ENCODE measurements around the gene SHISA9. TPM values are rescaled to one million over a fixed set of nuclear protein-coding genes. Genes with fewer than 3 reads are reported as not detected.

Gene SHISA9
- total RNA-seq, 1 donor from 2014 or later = 0.99 TPM

DNA sequence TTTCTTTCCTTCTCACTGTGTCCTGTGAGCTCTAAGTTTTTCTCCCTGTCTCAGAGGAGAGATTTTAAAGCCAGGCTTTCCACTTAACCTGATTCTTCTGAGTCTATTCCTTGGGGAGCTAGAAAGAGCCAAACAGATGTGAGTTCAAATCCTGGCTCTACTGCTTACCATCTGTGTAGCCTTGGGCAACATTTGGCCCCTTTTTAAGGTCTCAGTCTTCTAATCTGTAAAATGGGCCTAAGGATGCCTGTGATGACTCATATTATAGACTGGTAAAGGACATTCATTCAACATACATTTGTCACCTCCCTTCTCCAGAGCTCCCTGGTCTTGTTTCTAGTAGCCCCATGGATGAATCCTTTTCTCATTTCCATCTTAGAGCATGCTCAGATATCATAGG, 304.0 kb downstream of the SHISA9 start:
- no peak for DNase-seq
- intact Hi-C loops (cut with micrococcal nuclease) = no loop called here

DNA sequence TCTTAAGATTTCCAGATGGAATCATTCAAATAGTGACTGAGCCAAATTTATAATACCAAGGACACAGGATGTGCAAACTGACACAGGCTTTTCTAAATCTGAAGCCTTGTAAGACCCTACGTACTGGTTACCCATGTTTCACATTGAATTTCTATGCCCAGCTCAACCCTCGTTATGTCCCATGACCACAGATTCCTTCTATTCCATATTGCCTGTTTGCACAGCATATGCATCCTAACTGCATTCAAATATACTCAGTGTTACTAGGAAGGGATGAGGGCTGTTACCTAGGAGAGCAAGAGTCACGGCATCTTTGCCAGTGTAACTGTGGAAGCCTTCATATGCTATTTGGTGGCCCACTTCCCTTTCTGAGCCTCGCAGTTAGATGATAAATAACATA, 305.2 kb downstream of the SHISA9 start:
- DNase-seq (no peak), ATAC-seq (no peak)
- intact Hi-C loops (cut with micrococcal nuclease) = no loop called here

More for the DNA sequence above, 304.0 kb downstream of the SHISA9 start:
- ATAC-seq = no peak

DNA sequence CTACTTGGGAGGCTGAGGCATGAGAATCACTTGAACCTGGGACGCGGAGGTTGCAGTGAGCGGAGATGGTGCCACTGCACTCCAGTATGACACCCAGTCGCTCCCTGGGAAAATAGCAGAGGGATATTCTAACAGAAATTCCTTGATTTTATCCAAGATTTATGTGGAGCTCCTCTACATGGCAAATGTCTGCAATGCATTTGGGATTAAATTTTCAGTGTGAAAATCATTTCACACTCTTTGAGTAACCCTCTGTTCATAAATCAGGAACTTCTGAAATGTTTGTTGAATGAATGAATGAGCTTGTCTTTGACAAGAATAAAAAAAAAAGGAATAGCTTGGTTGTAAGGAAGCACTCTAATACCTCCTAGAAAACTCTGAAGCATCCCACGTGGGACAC, 305.8 kb downstream of the SHISA9 start:
- DNase-seq (no peak), ATAC-seq (no peak)
- intact Hi-C loops (cut with micrococcal nuclease) = no loop called here

DNA sequence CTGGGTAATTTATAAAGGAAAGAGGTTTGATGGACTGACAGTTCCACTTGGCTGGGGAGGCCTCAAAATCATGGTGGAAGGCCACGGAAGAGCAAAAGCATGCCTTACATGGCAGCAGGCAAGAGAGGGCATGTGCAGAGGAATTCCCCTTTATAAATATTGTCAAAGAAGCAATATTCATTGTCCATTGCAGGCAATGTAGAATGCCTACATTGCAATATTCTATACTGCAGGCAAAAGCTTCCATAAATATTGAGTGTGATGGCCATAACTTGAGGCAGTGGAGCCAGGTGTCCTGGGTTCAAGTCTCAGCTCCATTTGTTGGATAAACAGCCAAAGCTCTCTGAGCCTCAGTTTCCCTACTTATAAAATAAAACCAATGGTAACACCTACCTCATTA, 322.3 kb downstream of the SHISA9 start:
- intact Hi-C loops (cut with micrococcal nuclease) = no loop called here
- no peak for ATAC-seq
- DNase-seq = no peak

DNA sequence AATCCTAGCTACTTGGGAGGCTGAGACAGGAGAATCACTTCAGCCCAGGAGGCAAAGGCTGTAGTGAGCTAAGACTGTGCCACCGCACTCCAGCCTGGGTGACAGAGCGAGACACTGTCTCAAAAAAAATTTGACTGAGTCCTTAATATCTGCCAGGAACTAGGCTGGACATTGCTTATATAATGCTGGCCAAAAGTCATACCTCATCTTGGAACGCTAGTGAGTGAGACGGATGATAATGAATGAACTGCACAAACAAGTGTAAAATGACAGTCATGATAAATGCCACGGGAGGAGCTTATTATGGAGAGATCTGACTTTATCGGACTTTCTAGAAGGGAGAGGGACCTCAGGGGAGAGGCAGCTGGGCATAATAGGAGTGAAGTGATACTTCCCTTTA, 327.6 kb downstream of the SHISA9 start:
- intact Hi-C loops (cut with micrococcal nuclease) = no loop called here
- DNase-seq = no peak
- ATAC-seq = no peak

DNA sequence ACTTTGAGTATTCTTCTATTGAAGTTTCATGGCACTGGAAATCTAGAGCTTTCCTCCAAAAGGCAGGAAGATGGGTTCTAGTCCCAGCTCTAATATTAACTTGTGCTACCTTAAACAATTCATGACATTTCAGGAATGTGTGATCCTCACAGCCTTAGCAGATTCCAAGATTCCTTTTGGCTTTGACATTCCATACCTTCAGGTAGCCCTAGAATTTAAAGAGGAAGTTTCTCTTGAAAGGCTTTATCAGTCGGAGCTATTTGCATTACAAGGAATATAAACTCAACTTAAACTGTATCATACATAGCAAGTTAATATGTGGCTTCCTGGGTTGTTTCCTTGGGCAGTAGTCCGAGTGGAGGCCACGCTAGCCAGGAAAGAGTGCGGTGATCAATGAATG, 330.0 kb downstream of the SHISA9 start:
- no peak for ATAC-seq
- intact Hi-C loops (cut with micrococcal nuclease) = no loop called here
- DNase-seq = no peak

DNA sequence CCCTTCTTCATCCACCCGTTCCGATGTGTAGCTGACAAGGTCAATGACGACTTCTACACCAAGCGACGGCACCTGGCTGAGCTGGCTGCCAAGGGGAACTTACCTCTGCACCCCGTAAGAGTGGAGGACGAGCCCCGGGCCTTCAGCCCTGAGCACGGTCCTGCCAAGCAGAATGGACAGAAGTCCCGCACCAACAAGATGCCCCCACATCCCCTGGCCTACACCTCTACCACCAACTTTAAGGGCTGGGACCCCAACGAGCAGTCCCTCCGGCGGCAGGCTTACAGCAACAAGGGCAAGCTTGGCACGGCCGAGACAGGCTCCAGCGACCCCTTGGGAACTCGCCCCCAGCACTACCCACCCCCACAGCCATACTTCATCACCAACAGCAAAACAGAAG, 333.6 kb downstream of the SHISA9 start:
- intact Hi-C loops (cut with micrococcal nuclease) = no loop called here
- DNase-seq (no peak), ATAC-seq (no peak)

DNA sequence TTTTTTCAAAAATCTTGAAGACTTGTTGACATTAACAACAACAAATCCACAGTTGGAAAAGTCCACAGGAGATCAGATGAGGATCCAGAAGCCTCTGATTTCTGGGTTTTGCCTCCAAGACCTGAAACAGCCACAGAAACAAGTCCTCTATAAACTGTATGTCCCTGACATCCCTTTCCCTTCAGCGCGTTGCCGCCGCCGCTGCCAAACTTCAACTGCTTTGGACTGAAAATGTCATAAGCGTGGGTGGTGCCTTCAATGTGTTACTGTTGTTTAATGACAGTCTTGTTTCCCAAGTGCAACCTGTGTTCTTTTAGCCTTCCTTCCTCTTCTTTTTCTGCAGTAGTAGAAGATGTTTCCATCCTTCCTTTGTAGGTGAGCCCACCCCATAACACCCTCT, 334.9 kb downstream of the SHISA9 start:
- ATAC-seq = no peak
- DNase-seq = no peak
- intact Hi-C loops (cut with micrococcal nuclease) = no loop called here

DNA sequence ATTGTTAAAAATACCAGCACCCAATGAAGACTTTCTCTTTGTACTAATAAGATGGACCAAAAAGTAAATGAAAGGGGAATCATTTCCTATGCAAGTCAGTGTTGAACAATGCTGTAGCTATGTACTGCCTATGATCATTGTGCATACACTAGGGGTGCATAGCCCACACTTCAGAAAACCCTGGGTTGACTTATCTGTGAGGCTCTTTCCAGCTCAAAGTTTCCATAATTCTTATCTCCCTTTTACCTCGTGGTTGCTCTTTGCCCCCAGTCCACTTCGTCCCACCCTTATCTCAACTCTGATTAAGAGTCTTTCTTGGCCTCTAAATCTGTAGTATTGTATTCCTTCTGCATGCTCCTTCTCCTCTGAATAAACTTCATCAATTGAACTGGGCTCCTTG, 336.8 kb downstream of the SHISA9 start:
- intact Hi-C loops (cut with micrococcal nuclease) = no loop called here
- DNase-seq = no peak
- ATAC-seq = no peak

DNA sequence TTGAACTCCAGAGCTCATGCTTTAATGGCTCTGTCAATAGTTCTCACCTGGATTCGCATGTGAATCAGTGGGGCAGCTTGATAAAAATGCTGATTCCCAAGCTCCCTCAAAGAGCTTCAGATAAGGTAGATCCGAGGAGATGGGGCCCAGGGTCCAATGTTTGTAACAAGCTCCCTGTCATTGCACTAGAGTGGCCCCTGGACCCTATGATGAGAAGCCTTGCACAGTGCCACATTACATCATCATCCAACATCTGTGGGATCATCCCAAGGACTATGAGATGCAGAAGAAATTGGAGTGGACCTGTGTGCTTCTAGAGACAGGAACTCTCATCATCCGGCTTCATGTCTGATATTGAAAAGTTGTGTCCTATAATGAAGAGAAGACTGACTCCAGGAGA, 340.8 kb downstream of the SHISA9 start:
- intact Hi-C loops (cut with micrococcal nuclease) = no loop called here
- no peak for ATAC-seq
- no peak for DNase-seq

DNA sequence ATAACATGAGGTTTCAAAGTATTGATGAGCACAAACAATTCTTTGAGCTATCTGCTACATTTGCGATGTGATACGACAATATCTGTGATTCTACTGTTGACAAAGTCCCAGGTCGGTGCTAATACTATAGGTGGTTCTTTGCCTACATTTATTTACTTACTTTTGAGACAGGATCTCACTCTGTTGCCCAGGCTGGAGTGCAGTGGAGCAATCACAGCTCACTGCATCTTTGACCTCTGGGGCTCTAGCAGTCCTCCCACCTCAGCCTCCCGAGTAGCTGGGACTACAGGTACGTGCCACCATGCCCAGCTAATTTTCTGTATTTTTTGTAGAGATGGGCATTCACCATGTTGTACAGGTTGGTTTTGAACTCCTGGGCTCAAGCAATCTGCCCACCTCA, 343.4 kb downstream of the SHISA9 start:
- intact Hi-C loops (cut with micrococcal nuclease) = no loop called here
- DNase-seq (no peak), ATAC-seq (no peak)

DNA sequence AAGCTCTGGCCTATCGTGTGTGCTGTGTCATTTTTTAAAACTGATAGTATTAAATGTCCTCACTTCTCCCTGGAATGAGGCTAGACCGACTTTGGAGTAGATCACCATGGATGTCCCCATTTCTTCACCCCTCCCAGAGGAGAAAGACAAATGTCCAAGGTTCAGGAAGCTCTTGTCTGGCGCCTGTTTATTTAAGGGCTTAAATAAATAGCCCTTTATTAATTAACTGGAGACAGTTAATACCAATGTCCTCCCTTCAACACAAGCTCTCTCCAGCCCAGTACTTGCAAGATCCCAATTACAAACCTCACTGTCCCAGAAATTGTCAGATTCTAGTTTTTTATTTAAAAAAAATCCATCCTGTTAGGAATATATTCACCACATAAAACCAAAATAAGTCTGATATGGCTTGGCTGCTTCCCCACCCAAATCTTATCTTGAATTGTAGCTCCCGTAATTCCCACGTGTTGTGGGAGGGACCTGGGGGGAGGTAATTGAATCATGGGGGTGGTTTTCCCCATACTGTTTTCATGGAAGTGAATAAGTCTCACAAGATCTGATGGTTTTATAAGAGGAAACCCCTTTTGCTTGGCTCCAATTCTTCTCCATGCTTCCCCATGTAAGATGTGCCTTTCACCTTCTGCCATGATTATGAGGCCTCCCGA, 344.4 kb downstream of the SHISA9 start:
- DNase-seq (no peak), ATAC-seq (no peak)
- intact Hi-C loops (cut with micrococcal nuclease) = no loop called here

DNA sequence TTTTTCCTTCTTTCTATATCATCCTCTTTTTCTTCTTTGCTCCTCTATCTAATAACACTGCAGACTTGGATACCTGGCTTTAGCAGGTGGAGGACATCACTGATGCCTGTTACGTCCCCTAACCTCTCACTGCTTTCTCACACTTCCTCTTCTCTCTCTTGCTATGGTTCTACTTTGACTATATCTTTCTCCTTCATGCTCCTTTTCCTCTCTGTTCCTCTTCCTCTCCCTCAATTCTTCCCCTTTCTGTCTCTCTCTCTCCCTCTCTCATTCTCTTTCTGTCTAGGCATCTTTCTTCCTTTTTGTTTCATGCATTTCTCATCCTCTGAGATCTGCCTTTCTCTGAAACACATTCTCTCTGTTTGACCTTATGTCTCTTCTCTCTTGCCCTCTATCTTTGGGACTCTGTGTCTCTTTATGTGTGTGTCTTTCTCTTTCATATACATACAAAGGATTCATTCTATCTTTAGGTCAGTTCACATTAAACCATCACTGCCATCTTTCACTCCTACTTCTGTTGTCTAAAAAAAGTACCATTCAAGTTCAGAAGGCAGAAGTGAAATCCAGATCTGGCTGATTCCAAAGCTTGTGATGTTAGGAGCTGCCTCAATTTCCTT, 353.7 kb downstream of the SHISA9 start:
- intact Hi-C loops (cut with micrococcal nuclease) = no loop called here
- ATAC-seq = no peak

DNA sequence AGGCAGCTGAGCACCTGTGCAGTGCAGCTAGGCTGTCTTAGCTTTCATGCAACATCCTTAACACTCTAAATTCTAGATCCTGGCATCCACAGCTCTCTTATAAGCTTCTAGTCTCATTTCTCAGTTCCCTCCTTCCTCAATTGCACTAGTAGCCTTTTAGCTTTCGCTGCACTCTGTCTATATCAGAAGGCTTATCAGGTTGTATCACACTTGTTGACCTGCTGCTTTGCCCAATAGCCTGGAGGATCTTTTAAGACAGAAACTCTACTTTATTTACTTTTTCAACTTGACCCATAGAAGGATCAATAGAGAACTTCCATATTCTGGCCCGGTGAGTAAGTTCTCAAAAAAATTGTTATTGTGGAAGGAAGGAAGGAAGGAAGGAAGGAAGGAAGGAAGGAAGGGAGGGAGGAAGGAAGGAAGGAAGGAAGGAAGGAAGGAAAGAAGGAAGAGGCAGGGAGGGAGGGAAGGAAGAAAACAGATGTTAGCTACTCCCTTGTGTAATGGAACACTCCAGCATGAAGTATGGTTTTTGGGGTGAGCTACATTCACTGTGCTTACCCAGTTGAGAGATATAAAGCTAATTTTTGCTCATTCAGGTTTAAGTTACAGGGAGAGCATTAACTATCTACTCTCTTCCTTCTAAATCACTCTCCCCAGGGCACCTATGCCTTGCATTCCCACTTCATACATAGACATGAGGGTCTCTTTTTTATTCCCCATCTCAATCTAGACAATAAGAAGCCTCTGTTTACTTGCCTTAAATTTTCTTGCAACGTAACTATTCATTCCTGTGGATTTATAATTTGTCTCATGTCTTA, 361.1 kb downstream of the SHISA9 start:
- no peak for DNase-seq
- intact Hi-C loops (cut with micrococcal nuclease) = no loop called here
- no peak for ATAC-seq

More for the DNA sequence above, 353.7 kb downstream of the SHISA9 start:
- no peak for DNase-seq

DNA sequence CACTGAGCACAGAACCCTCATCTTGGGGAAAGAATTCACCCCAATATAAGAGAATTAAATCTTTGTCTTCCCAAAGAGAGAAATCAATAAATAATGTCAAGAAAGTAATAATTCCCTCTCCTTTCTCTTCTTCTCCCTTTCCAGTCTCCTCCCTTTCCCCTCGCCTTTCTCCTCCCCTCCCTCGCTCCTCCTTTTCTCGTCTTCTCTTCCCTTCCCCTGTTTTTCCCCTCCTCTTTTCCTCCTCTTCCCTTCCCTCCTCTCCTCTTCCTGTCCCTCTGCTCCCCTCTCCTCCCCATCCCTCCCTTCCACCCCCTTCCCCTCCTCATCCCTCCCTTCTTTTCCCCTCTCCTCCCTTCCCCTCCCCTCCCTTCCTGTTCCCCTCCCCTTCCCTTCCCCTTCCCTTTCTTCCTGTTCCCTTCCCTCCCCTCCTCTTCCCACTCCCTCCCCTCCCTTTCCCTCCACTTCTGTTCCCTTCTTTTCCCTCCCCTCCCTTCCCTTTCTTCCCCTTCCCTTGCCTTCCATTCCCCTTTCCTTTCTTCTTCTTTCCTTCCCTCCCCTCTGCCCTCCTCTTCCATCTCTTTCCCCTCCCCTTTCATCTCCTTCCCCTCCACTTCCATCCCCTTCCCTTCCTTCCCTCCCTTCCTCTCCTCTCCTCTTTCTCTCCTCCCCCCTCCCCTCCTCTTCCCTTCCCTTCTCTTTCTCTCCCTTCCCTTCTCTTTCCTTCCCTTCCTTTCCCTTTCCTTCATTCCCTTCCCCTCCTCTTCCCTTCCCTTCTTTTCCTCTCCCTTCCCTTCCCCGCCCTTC, 363.6 kb downstream of the SHISA9 start:
- intact Hi-C loops (cut with micrococcal nuclease) = no loop called here
- DNase-seq = no peak
- no peak for ATAC-seq

DNA sequence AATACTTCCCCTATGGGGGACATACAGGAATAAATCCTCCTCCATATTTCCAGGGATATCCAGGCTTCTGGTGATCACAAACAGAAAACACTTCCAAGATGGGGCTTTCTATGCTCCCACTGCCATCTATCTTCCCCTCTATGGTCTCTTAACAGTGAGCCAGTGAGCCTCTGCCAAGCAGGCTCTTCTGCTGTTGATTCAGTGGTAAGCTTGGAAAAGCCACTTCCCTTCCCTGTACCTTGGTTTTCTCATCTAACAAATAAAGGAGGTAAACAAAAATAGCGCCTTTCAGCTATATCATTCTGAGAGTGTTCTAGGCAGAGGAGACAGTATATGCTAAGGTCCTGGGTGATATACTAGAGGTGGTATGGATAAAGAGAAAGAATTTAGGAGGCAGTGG, 368.0 kb downstream of the SHISA9 start:
- intact Hi-C loops (cut with micrococcal nuclease) = no loop called here
- DNase-seq (no peak), ATAC-seq (no peak)

DNA sequence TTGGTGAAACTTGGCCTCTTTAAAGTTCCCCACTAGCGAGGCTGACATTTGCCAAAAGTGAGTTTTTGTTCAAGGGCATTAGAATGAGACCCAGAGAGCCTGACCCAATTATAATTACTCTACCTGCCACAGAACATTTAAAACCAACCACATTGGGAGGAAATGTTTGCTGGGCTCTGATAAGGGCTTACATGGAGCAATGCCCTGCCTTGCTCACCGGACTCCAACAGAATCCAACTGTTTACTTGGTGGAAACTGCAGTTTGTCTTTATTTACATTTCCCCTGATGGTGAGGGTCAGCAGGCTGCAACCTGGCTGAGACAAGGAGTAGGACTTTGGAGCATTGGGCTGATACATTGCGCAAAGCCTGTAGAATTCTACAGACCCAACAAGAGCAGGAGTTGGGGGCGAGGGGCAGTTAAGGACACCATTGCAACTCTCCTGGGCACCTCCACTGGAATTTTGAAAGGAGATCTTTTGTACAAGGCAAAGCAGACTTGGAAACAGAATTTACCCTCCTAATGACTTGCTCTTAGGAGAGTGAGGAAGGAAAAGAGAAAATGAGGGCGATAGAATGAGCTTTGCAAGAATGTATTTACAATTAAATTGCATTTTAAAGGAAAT, 368.6 kb downstream of the SHISA9 start:
- DNase-seq (no peak), ATAC-seq (no peak)
- intact Hi-C loops (cut with micrococcal nuclease) = no loop called here

DNA sequence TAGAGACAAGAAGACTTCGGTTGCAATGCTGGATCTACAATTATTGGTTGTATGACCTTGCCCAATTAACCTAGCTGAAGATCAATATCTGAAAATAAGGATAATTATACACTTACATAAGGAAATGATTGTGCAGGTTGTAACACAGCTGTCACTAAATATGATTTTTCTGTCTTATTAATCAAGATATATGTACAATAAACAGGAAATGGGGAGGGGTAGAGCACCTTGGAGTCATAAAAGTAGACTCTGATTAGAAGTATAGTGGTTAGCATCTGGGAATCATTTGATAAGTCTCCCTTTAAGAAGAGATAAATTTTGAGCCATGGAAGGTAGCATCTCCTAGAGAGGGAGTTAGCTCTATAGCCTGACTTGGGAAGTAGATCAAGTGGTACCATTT, 369.2 kb downstream of the SHISA9 start:
- DNase-seq (no peak), ATAC-seq (no peak)
- intact Hi-C loops (cut with micrococcal nuclease) = no loop called here

DNA sequence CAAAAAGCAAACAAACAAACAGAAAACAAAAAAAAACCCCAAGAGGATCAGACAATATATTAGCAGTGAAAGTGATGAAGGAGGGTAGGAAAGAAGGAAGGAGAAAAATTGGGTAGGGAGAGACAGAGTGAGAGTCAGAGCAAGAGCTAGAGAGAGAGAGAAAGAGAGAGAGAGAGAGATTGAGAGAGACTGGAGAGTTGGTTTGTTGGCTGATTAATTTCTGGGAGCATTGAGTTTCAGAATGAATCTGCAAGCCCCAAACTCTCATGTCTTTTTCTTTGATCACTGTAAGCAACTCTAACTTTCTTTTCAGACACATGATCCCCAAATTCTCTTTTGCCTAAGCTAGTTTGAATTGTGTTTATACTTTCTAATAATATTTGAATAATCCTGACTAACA, 388.1 kb downstream of the SHISA9 start:
- no peak for ATAC-seq
- intact Hi-C loops (cut with micrococcal nuclease) = no loop called here
- no peak for DNase-seq

All from left ventricle myocardium superior (tissue), 1 donor.